B cell (primary cell): ENCODE measurements around the gene ATXN7L2. TPM values are rescaled to one million over a fixed set of nuclear protein-coding genes. Genes with fewer than 3 reads are reported as not detected.
A peak's percentile ranks its signal among the peaks of the same experiment; 100 is the strongest.

Experiments used
- ATAC-seq: fragments of 200-7000 bp; cut with Tn5 transposase; one replicate; pipeline ENCODE4 v1.10.0; 2021; ENCODE audit warnings: low read depth, mild to moderate bottlenecking, moderate number of reproducible peaks, moderate library complexity
- CTCF ChIA-PET: fragments of 350-600 bp; sonication (Branson Sonifier 250); formaldehyde crosslinking; loops from one replicate; lab custom pipeline; 2021; ENCODE audit warnings: antibody characterized with exemption, inconsistent platforms; lab: Charles Lee
- POLR2A ChIA-PET: fragments of 350-600 bp; sonication (Branson Sonifier 250); formaldehyde crosslinking; loops from one replicate; lab custom pipeline; 2021; ENCODE audit warnings: antibody characterized with exemption; lab: Charles Lee
- DNase-seq: peaks from one replicate; pipeline ENCODE4 v3.0.0; 2013
- H2AFZ ChIP-seq: 2 replicates; pipeline ENCODE4 v1.6.1; 2012; ENCODE audit warnings: mild to moderate bottlenecking, low read depth, low read length; ENCODE audit not compliant: insufficient read depth, poor library complexity, severe bottlenecking
- H3K27ac ChIP-seq, 2 donors: 1 replicate in 1 of 2; 2 replicates in 1 of 2; pipeline ENCODE4 v1.5.1; 2012 to 2013; ENCODE audit warnings: low read length in 2 of 2, mild to moderate bottlenecking in 2 of 2, moderate library complexity in 1 of 2
- H3K27me3 ChIP-seq, 4 experiments: fragments of 200-600 bp in 1 of 4; sonication (generic) in 1 of 4; replicated peaks in 1 of 4; 1 replicate in 2 of 4; 2 replicates in 2 of 4; pipeline versions ENCODE4 v1.6.1 to v1.7.0; 2013 to 2016; ENCODE audit warnings: low read length in 3 of 4, mild to moderate bottlenecking in 2 of 4, mixed read lengths in 1 of 4, moderate library complexity in 1 of 4; ENCODE audit not compliant: insufficient read depth in 4 of 4, control insufficient read depth in 3 of 4; ENCODE audit errors: control extremely low read depth in 1 of 4
- H3K36me3 ChIP-seq, 2 experiments: replicated peaks in 1 of 2; 1 replicate in 1 of 2; 2 replicates in 1 of 2; pipeline versions ENCODE4 v1.6.1 to v1.7.1; 2013; ENCODE audit warnings: low read length in 1 of 2; ENCODE audit not compliant: insufficient read depth in 2 of 2, control insufficient read depth in 1 of 2; ENCODE audit errors: control extremely low read depth in 1 of 2, extremely low read depth in 1 of 2
- H3K4me1 ChIP-seq, 2 donors: fragments of 200-600 bp in 1 of 2; sonication (generic) in 1 of 2; 1 replicate in 1 of 2; 2 replicates in 1 of 2; pipeline versions ENCODE4 v1.5.1 to v1.6.1; 2013 to 2017; ENCODE audit warnings: low read length in 2 of 2; ENCODE audit not compliant: control insufficient read depth in 2 of 2, insufficient read depth in 2 of 2
- H3K4me2 ChIP-seq: replicated peaks from 2 replicates; pipeline ENCODE3; 2012; ENCODE audit warnings: mild to moderate bottlenecking, low read depth, low read length; ENCODE audit not compliant: poor library complexity, severe bottlenecking
- H3K4me3 ChIP-seq, 5 experiments: fragments of 200-600 bp in 1 of 5; sonication (generic) in 1 of 5; 1 replicate in 3 of 5; 2 replicates in 2 of 5; pipeline versions ENCODE4 v1.5.1 to v1.7.0; 2011 to 2016; ENCODE audit warnings: low read length in 4 of 5, mild to moderate bottlenecking in 4 of 5, low read depth in 2 of 5, control low read depth in 1 of 5, moderate library complexity in 1 of 5; ENCODE audit not compliant: insufficient read depth in 1 of 5; ENCODE audit errors: control extremely low read depth in 1 of 5, extremely low read depth in 1 of 5
- H3K79me2 ChIP-seq: fragments of 200-600 bp; sonication (generic); one replicate; pipeline ENCODE4 v1.6.0; 2016; ENCODE audit warnings: low read length; ENCODE audit not compliant: control insufficient read depth, insufficient read depth
- H3K9ac ChIP-seq: fragments of 200-600 bp; sonication (generic); 2 replicates; pipeline ENCODE4 v1.6.1; 2017; ENCODE audit warnings: mild to moderate bottlenecking, low read length, moderate library complexity
- H3K9me3 ChIP-seq, 3 donors: one replicate each; pipeline versions ENCODE4 v1.6.1 to v1.7.1; 2013; ENCODE audit warnings: low read length in 2 of 3; ENCODE audit not compliant: control insufficient read depth in 2 of 3, insufficient read depth in 1 of 3; ENCODE audit errors: control extremely low read depth in 1 of 3
- H4K20me1 ChIP-seq: 2 replicates; pipeline ENCODE4 v1.6.0; 2012; ENCODE audit warnings: mild to moderate bottlenecking, low read length; ENCODE audit not compliant: insufficient read depth, control insufficient read depth, poor library complexity, severe bottlenecking
- H3K27ac Mint-ChIP-seq: one replicate; pipeline ENCODE4 v1.8.0; 2021; ENCODE audit warnings: mixed read lengths
- H3K27me3 Mint-ChIP-seq: one replicate; pipeline ENCODE4 v1.8.0; 2021; ENCODE audit warnings: mixed read lengths
- H3K4me1 Mint-ChIP-seq: one replicate; pipeline ENCODE4 v1.8.0; 2021; ENCODE audit warnings: mixed read lengths
- H3K4me3 Mint-ChIP-seq: one replicate; pipeline ENCODE4 v1.8.0; 2021; ENCODE audit warnings: mixed read lengths
- H3K9me3 Mint-ChIP-seq: one replicate; pipeline ENCODE4 v1.8.0; 2022; ENCODE audit warnings: mixed read lengths; ENCODE audit not compliant: insufficient read depth
- EZH2 ChIP-seq: IDR thresholded peaks from 2 replicates; pipeline ENCODE4 v1.6.1; 2012; ENCODE audit warnings: borderline replicate concordance, low read depth, mild to moderate bottlenecking, moderate library complexity, low read length; ENCODE audit not compliant: insufficient read depth, poor library complexity, severe bottlenecking
- WGBS: methylation state at CpG from one replicate; pipeline ENCODE4 v1.1.5; 2013; ENCODE audit warnings: missing lambda C conversion rate; ENCODE audit not compliant: insufficient coverage; 5-methylcytosine and 5-hydroxymethylcytosine counted together
- intact Hi-C: fragments of 100-400 bp; cut with micrococcal nuclease; formaldehyde crosslinking; loops from one replicate; pipeline ENCODE4 v1.10.0; 2022
- polyA plus RNA-seq: library from polyadenylated mRNA; depleted of rRNA; stranded (reverse); fragments of >200 nt; gene quantifications from 2 replicates; pipeline ENCODE4 v1.2.3, GENCODE V29; 2012
- total RNA-seq, 2 donors: library from RNA; stranded (reverse); fragments of 120-200 nt in 1 of 2; gene quantifications; 1 replicate in 1 of 2; 2 replicates in 1 of 2; pipeline versions ENCODE4 v1.2.3 to v1.2.4, GENCODE V29; 2013 to 2022
- TF ChIP-seq, protein P1 (sequence below): fragments of 200-600 bp; IDR thresholded peaks from one replicate; pipeline ENCODE4 v1.8.0; 2022; ENCODE audit warnings: antibody characterized with exemption, mild to moderate bottlenecking

Gene ATXN7L2
- total and polyA plus RNA-seq, 2 donors (not counting 1 experiment from before 2014, with no cell fraction given), result 10.9 to 12.4 TPM

DNA sequence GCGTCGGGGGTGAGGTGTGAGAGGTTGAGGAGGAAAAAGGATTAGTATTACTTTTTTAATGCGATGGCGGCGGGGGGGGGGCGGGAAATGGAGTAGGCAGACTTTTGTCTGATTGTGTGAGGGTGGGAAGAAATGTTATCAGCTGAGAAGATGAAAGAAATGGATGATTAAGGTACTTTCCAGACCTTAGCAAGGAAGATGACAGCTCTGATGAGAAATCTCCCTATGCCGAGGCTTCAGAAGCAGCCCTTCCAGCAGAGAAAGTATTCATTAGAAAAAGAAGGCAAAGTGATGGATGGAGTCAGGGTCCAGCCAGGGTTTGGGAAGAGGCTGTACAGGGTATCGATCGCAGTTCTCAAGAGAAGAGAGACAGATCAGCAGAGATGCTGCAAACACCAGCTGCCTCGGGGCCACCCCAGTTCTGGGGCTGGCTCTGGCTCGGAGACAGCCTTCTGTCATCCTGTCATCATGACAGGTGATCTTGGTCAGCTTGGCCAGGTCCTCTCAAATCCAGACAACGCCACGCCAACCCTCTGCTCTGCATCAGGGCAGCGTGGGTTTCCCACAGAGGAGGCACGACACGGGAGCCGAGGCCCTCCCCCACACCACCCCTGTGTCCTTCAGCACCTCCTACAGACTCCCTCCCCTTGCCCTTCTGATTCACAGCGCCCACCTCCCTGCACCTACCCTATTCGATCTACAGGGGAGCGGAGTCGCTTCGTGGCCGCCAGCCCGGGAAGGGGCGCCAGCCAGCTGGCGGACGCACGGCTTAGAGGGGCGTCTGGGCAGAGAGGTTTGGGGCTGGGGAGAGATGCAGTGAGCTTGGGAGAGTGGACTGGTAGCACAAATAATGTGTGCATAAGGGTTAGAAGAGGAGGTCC is 674 bp upstream of the ATXN7L2 start:
- TF ChIP-seq, protein P1, sequence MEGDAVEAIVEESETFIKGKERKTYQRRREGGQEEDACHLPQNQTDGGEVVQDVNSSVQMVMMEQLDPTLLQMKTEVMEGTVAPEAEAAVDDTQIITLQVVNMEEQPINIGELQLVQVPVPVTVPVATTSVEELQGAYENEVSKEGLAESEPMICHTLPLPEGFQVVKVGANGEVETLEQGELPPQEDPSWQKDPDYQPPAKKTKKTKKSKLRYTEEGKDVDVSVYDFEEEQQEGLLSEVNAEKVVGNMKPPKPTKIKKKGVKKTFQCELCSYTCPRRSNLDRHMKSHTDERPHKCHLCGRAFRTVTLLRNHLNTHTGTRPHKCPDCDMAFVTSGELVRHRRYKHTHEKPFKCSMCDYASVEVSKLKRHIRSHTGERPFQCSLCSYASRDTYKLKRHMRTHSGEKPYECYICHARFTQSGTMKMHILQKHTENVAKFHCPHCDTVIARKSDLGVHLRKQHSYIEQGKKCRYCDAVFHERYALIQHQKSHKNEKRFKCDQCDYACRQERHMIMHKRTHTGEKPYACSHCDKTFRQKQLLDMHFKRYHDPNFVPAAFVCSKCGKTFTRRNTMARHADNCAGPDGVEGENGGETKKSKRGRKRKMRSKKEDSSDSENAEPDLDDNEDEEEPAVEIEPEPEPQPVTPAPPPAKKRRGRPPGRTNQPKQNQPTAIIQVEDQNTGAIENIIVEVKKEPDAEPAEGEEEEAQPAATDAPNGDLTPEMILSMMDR, result no peak
- no peak for TF ChIP-seq EZH2
- peak overlapping the region; percentile 88 for H3K27ac Mint-ChIP-seq
- H3K4me1 Mint-ChIP-seq, result peaks cover 28% of the 10 kb centered on the region
- Histone ChIP-seq H3K4me1 (peaks cover 12 to 23% of the 10 kb centered on the region in 2 donors), H3K79me2 (peaks cover 24% of the 10 kb centered on the region), H3K27ac (no peak overlapping the region), H3K36me3 (no peaks in the 10 kb centered on the region), H2AFZ (peak overlapping the region; percentile 96), H3K9ac (peak overlapping the region; percentile 70), H3K4me2 (peak overlapping the region; percentile 93), H3K27me3 (peaks cover 0 to 24% (median 8%) of the 10 kb centered on the region in 4 experiments), H4K20me1 (no peaks in the 10 kb centered on the region), H3K9me3 (peaks cover 0 to 1% (median 0%) of the 10 kb centered on the region in 3 donors), H3K4me3 (peak overlapping the region; percentile 45 to 74 (median 68))
- CTCF ChIA-PET, result interaction anchor here (0.7 to 37.9 kb wide), 14 partner anchors 7 to 502 kb away, joined by 3 to 926 read pairs (median 4); partner anchors contain the start of genes AHCYL1, CYB561D1, GPR61 and PSMA5
- H3K4me3 Mint-ChIP-seq, result peak overlapping the region; percentile 96
- no peaks in the 10 kb centered on the region for H3K9me3 Mint-ChIP-seq
- H3K27me3 Mint-ChIP-seq, result peaks cover 29% of the 10 kb centered on the region
- no peak for DNase-seq
- WGBS, result 12% methylated on average over 17 of the region's 29 CpGs
- ATAC-seq, result peak; percentile 48
- intact Hi-C loops, result loop anchor here (1.0 to 10.0 kb wide), 8 partner anchors 11 to 924 kb away; partner anchors contain the start of genes AMIGO1, AMPD2, CYB561D1 and GNAI3
- POLR2A ChIA-PET, result interaction anchor here (0.6 to 1.6 kb wide), 10 partner anchors 9 to 407 kb away, joined by 3 to 8 read pairs (median 6); partner anchors contain the start of genes CYB561D1, GNAI3, PSMA5 and TAF13
